Measurements from ENCODE around the gene CLDN34. TPM values are rescaled to one million over a fixed set of nuclear protein-coding genes. Genes with fewer than 3 reads are reported as not detected.

Gene CLDN34
- total RNA-seq, 1 donor from 2014 or later: not detected

GRCh38 chrX:9955506-9955905, 11.7 kb upstream of the CLDN34 start:
- H3K27ac ChIP-seq: no peak overlapping the region
- intact Hi-C loops (cut with DNase I): no loop called here
- no peaks in the 10 kb centered on the region for H3K4me1 ChIP-seq
- TF ChIP-seq CTCF (IDR thresholded peaks at IDR 0.05): no peak
- no peak overlapping the region for H3K4me3 ChIP-seq
- H3K36me3 ChIP-seq: no peaks in the 10 kb centered on the region
- H3K9me3 ChIP-seq: no peaks in the 10 kb centered on the region
- DNase-seq (ENCODE audit: low spot score in 2 of 2): no peak
- H3K27me3 ChIP-seq: no peaks in the 10 kb centered on the region

- no peaks in the 10 kb centered on the region for H3K9me3 ChIP-seq
- DNase-seq (ENCODE audit: low spot score in 2 of 2): no peak
- no peak overlapping the region for H3K27ac ChIP-seq
- H3K4me1 ChIP-seq: no peaks in the 10 kb centered on the region
- no peaks in the 10 kb centered on the region for H3K36me3 ChIP-seq
- no peaks in the 10 kb centered on the region for H3K27me3 ChIP-seq
- TF ChIP-seq CTCF (IDR thresholded peaks at IDR 0.05): no peak
- intact Hi-C loops (cut with DNase I): no loop called here
- no peak overlapping the region for H3K4me3 ChIP-seq
Observed at GRCh38 chrX:9957743-9958142, 9.4 kb upstream of the CLDN34 start.

- H3K9me3 ChIP-seq: no peaks in the 10 kb centered on the region
- no peak for TF ChIP-seq CTCF (IDR thresholded peaks at IDR 0.05)
- H3K4me1 ChIP-seq: no peaks in the 10 kb centered on the region
- no peaks in the 10 kb centered on the region for H3K27me3 ChIP-seq
- no peak for DNase-seq (ENCODE audit: low spot score in 2 of 2)
- H3K36me3 ChIP-seq: no peaks in the 10 kb centered on the region
- H3K4me3 ChIP-seq: no peak overlapping the region
- intact Hi-C loops (cut with DNase I): no loop called here
- no peak overlapping the region for H3K27ac ChIP-seq
Observed at GRCh38 chrX:9958183-9958582, 9.0 kb upstream of the CLDN34 start.

GRCh38 chrX:9961750-9962149, 5.4 kb upstream of the CLDN34 start:
- no peak overlapping the region for H3K27ac ChIP-seq
- H3K9me3 ChIP-seq: no peaks in the 10 kb centered on the region
- H3K27me3 ChIP-seq: no peaks in the 10 kb centered on the region
- no peaks in the 10 kb centered on the region for H3K4me1 ChIP-seq
- intact Hi-C loops (cut with DNase I): no loop called here
- TF ChIP-seq CTCF (IDR thresholded peaks at IDR 0.05): no peak
- DNase-seq (ENCODE audit: low spot score in 2 of 2): no peak
- no peak overlapping the region for H3K4me3 ChIP-seq
- no peaks in the 10 kb centered on the region for H3K36me3 ChIP-seq

- intact Hi-C loops (cut with DNase I): no loop called here
- TF ChIP-seq CTCF (IDR thresholded peaks at IDR 0.05): no peak
- Histone ChIP-seq H3K4me3 (no peak overlapping the region), H3K27ac (no peak overlapping the region), H3K36me3 (no peaks in the 10 kb centered on the region), H3K9me3 (peaks cover 0 to 6% of the 10 kb centered on the region in 2 donors), H3K4me1 (no peaks in the 10 kb centered on the region), H3K27me3 (no peaks in the 10 kb centered on the region)
- DNase-seq (ENCODE audit: low spot score in 2 of 2): no peak
Observed at GRCh38 chrX:9977635-9978034, 10.5 kb downstream of the CLDN34 start.

GRCh38 chrX:9980401-9980800, 13.2 kb downstream of the CLDN34 start:
- no peak for DNase-seq (ENCODE audit: low spot score in 2 of 2)
- Histone ChIP-seq H3K27ac (no peak overlapping the region), H3K27me3 (no peaks in the 10 kb centered on the region), H3K4me1 (no peaks in the 10 kb centered on the region), H3K9me3 (no peaks in the 10 kb centered on the region), H3K36me3 (no peaks in the 10 kb centered on the region), H3K4me3 (no peak overlapping the region)
- no peak for TF ChIP-seq CTCF (IDR thresholded peaks at IDR 0.05)
- intact Hi-C loops (cut with DNase I): no loop called here
